ENCODE measurements around the gene ABITRAM.
"Not testable (repeated sequence)": the region's sequence is repeated elsewhere in the genome, so short reads cannot be mapped to it uniquely, and the experiment has no call there.

The ABITRAM gene

DNA sequence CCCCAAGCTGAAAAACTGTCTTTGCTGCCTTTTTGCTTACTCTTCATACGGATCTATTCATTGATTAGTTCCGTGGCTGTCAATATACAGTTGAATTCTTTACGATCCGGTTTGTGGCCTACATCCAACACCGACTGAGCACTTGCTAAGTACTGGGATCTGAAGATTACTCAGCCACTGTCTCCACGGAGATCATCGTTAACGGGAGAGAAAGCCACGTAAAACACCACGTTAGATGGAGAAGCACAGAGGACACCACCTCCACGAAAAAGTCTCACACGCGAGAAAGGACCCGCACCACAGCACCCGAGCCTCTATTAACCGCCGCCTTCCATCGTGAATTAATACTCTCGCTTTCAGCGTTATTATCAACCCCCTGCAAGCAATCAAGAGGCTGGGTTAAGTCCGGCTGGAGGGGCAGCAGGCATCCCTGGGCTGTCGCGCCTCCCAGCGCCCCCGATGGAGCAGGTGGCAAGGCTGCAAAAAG, 926 bp upstream of the ABITRAM start:
- no peak for DNase-seq

GRCh38 chr9:108933718-108934322, 380 bp upstream of the ABITRAM start, which contains the start of gene ELP1:
ELP1 (minus strand) TSS chr9:108934124; CDS start chr9:108931146, 2,978 bp downstream.
- DNase-seq: peak; percentile 96

GRCh38 chr9:108937561-108938305, 3.5 kb downstream of the ABITRAM start:
- no peak for DNase-seq

DNA sequence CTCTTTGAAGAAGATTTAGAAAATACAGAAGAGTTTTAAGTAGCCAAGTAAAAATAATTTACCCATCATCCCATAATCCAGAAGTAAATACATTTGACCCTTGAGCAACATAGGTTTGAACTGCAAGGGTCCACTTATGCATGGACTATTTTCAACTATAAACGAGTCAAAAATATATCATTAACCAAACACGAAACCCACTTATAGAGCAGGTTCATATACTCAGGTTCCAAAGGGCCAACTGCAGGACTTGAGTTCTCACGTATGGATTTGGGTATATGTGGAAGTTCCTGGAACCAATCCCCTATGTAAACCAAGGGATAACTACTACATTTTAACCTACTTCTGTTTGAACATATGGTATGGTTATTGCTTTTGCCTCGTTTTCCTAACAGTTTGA, 5.8 kb downstream of the ABITRAM start:
- no peak for DNase-seq

DNA sequence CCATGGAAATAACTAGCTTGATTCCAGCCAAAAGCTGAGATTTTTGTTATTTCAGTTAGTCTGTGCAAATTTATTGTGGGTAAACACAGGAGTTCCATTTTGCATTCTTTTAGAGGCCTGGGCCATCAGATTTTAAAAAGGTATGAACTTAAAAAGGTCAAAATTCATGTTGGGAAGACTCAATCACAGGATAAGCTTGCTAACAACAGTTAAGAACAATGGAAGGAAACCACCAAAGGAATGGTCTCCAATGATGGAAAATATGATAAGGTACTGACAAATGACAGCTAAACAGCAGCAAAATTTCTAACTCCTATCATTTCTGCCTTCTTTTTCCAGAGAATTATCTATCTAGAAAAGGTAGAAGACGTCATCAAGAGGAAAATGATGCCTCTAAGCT, 16.0 kb downstream of the ABITRAM start:
- DNase-seq: no peak

DNA sequence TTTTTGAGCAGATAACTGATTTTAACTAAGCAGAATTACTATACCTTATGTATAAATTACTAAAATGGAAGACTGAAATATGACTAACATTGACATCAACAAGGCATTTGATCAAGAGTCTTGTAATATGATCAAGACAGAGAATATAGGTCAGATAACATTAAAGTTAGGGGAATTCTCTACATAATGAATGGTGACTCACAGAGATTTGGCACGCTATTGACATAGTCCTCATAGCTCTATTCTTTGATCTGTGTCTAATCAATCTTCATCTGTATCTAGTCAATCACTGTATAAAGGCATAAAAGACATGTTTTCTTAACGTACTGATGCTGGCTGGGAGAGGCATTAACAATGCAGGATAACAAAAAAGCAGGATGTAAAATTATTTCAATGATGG, 17.4 kb downstream of the ABITRAM start:
- no peak for DNase-seq

- no peak for DNase-seq
Measured at GRCh38 chr9:108953983-108954574, 19.9 kb downstream of the ABITRAM start.

GRCh38 chr9:108956022-108956630, 21.9 kb downstream of the ABITRAM start:
- no peak for DNase-seq

GRCh38 chr9:108956631-108957026, 22.4 kb downstream of the ABITRAM start:
- no peak for DNase-seq

DNA sequence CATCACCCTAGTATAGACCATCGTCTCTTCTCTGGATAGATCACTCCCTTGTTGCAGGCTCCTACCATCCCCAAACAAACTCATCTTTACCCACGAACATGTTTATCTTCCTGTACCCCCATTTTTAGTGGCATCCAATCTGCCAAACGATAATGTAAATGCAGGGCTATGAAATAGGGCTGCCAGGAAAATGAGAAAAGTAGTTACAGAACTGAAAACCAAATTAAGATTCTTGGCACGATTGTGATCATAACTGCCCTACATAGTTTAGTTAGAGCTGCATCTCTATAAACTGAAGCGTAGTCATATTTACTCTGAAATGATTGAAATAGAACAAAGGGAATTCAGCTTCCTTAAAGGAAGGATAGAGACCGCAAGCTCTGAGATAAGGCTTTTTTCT, 26.1 kb downstream of the ABITRAM start:
- DNase-seq: no peak

DNA sequence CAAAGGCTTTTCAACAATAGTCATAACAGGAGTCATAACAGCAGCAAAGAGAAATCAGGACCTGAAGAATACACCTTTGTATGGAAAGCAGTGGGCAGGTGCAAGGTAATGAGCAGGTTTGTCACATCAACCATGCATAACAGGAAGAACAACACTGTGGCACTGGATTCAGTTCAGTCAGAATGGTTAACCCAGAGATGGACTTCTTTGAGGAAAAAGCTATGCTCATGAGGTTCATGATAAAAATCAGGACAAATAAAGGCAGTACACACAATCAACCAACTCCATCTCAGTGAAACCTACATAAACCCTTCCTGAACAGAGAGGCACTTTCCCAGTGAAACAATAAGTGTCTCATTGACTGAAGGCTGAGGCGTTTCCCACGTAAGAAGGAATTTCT, 27.0 kb downstream of the ABITRAM start:
- no peak for DNase-seq

DNA sequence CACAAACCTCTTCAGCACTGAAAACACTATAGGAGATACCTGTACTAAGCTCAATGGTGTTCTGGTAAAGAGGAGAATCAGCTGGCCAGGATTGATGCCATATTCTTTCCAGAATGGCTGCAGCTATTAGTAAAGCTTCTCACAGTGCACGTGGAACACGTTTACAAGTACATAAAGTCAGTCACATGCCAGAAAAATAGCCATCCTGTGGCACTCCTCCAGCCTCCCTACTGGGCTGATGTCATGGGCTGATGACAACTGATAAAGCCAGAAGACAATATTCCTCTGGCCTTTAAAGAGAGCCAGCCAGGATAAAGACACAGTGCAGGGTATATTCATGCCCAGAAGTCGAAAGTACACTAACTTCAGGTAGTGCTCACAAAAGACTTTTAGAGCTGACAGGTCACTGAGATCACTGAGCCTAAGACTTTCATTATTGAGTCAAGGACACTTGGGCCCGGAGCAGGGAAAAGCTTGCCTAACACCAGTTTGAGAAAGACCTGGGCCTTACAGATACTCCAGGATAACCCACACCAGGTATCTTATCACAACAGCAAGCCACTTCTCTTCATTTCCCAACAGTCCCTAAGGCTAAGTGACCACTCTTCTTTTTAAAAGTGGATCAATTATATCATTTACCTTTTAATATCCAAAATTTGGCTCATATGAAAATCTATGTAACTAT, 29.4 kb downstream of the ABITRAM start:
- DNase-seq: no peak

DNA sequence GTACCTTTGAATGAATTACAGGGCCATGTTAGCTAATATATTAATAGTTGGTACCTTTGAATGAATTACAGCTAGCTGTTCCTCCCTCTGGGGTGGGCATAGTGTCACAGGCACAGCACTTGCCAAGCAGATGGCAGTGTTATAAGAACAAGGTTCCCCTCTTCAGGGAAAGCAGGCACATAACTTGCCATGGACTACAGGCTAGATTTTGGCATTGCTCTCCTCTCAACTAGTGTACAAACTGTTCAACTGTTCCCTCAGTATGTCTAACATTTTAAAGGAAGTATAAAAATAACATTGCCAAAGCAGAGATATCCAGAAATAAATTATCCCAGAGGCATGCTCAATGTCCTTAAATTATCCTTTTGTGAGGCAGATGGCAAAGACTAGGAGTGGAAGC, 33.7 kb downstream of the ABITRAM start:
- DNase-seq: no peak

- not testable (repeated sequence) for DNase-seq
Measured at GRCh38 chr9:108971392-108971791, 37.2 kb downstream of the ABITRAM start.

DNA sequence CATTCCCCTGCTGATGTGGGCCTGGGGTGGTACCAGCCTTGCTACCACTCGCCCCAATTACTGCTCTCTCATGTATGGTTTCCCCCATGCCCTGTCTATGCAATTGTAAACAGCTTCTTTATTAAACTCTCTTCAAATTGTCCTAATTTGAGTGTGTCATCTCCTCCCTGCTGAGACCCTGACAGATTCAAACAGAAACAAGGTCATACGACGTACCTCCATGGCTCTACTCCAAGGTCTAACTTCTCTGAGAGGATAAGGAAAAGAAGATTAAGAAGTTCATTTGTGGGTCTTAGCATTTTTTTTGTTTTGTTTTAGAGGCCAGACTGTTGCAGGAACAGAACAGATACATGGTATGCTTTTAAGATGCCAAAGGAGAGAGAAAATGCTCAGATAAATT, 38.0 kb downstream of the ABITRAM start:
- no peak for DNase-seq

GRCh38 chr9:108972626-108973209, 38.5 kb downstream of the ABITRAM start:
- DNase-seq: no peak

GRCh38 chr9:108973895-108974294, 39.7 kb downstream of the ABITRAM start:
- no peak for DNase-seq

- no peak for DNase-seq
Measured at GRCh38 chr9:108978205-108978604, 44.0 kb downstream of the ABITRAM start.

DNA sequence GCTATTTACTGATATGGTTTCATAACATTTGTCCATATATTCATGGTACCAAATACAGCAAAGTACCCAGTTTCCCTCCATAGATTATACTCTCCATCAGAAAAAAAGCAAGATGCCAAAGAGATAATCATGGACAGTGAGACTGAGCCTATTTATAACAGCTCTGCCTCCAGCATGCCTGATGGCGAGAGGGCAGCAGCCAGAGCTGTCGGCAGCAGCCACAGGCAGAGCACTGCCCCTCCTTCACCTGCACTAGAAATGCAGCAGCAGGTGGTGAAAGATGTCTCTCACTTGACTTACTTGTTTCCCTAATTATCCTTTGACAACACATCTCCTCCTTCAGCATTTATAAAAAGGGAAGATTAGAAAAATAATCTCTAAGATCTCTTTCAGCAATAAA, 46.7 kb downstream of the ABITRAM start:
- DNase-seq: no peak

DNA sequence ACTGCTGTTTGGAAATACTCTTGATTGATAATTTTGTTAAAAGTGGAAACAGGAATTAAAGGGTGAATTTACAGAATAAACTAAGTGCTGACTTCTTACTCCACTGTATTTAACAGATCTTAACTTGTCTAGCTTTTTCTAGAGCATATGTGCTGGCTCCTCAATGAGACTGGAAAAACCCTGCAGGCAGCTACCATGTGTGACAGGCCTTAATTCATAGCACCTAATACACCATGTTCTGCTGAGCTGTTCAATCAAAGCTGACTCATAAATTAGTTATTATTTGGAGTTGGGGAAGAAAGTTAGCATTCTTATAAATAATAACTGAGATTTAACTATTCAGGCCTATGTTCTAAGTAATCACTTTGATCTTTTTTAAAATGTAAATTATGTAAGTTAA, 49.7 kb downstream of the ABITRAM start:
- no peak for DNase-seq

Data from right forelimb (tissue), 1 donor.